GM12878 (cell line): Measurements from ENCODE around the gene UAP1. TPM values are rescaled to one million over a fixed set of nuclear protein-coding genes. Genes with fewer than 3 reads are reported as not detected.

Source experiments
- ATAC-seq: fragments of 200-7000 bp; cut with Tn5 transposase; 3 replicates; pipeline ENCODE4 v1.9.1; 2020; ENCODE audit warnings: mild to moderate bottlenecking, moderate library complexity
- BruUV-seq: library from RNA; stranded (reverse); fragments of 400-500 nt; replicated peaks from 2 replicates; lab custom pipeline; 2021; lab: Mats Ljungman, UMichigan
- CTCF ChIA-PET: fragments of 300-600 bp; sonication (Branson Sonifier 250); formaldehyde crosslinking; extraction: SDS; loops from one replicate; lab custom pipeline; 2021; ENCODE audit warnings: inconsistent platforms; lab: Yijun Ruan, JAX
- POLR2A ChIA-PET: fragments of 350-600 bp; formaldehyde crosslinking; extraction: SDS; loops from one replicate; lab custom pipeline; 2021; ENCODE audit warnings: inconsistent platforms; lab: Charles Lee
- RAD21 ChIA-PET: fragments of 300-600 bp; sonication (Branson Sonifier 250); formaldehyde crosslinking; loops from one replicate; lab custom pipeline; 2023; ENCODE audit warnings: antibody characterized with exemption; ENCODE audit not compliant: unreplicated experiment; lab: Charles Lee
- SMC1A ChIA-PET: fragments of 300-600 bp; sonication (Branson Sonifier 250); formaldehyde crosslinking; loops from one replicate; lab custom pipeline; 2023; ENCODE audit not compliant: unreplicated experiment, uncharacterized antibody; lab: Charles Lee
- DNase-seq: peaks from one replicate; pipeline ENCODE4 v3.0.0-alpha.2; 2011; ENCODE audit warnings: low read depth, low spot score
- FAIRE-seq: peaks from 3 replicates; lab custom pipeline; 2011; peaks lifted over from hg19 to GRCh38; lab: Jason Lieb, UNC
- H2AFZ ChIP-seq: 2 replicates; pipeline ENCODE4 v1.6.0; 2011; ENCODE audit warnings: low read depth, low read length, control low read depth; ENCODE audit not compliant: control insufficient read depth
- H3K27ac ChIP-seq: 2 replicates; pipeline ENCODE4 v1.5.1; 2011; ENCODE audit warnings: control low read depth; ENCODE audit not compliant: control insufficient read depth, insufficient read depth
- H3K27me3 ChIP-seq, 2 experiments: replicated peaks in 1 of 2; 2 replicates each; pipeline versions ENCODE4 v1.6.0 to v1.6.1; 2011; ENCODE audit warnings: low read length in 1 of 2; ENCODE audit not compliant: control insufficient read depth in 2 of 2, insufficient read depth in 2 of 2
- H3K36me3 ChIP-seq, 2 experiments: 2 replicates each; pipeline ENCODE4 v1.5.1; 2011; ENCODE audit warnings: low read length in 1 of 2; ENCODE audit not compliant: control insufficient read depth in 2 of 2, insufficient read depth in 2 of 2
- H3K4me1 ChIP-seq: 2 replicates; pipeline ENCODE4 v1.6.1; 2011; ENCODE audit warnings: mild to moderate bottlenecking, low read length, moderate library complexity, mixed read lengths; ENCODE audit not compliant: control insufficient read depth, insufficient read depth
- H3K4me2 ChIP-seq: 2 replicates; pipeline ENCODE4 v1.6.0; 2011; ENCODE audit warnings: control low read depth; ENCODE audit not compliant: control insufficient read depth, insufficient read depth
- H3K4me3 ChIP-seq: fragments of 200-600 bp; sonication (generic); 2 replicates; pipeline ENCODE4 v1.5.1; 2016
- H3K79me2 ChIP-seq: 2 replicates; pipeline ENCODE4 v1.6.0; 2011; ENCODE audit warnings: low read length; ENCODE audit not compliant: control insufficient read depth, insufficient read depth
- H3K9ac ChIP-seq: 2 replicates; pipeline ENCODE4 v1.8.0; 2011; ENCODE audit warnings: low read length, control low read depth, mixed read lengths; ENCODE audit not compliant: control insufficient read depth, insufficient read depth
- H3K9me3 ChIP-seq: replicated peaks from 3 replicates; pipeline ENCODE4 v1.5.1; 2011; ENCODE audit warnings: mild to moderate bottlenecking, low read length; ENCODE audit not compliant: control insufficient read depth, insufficient read depth
- H4K20me1 ChIP-seq: 2 replicates; pipeline ENCODE4 v1.6.0; 2011; ENCODE audit not compliant: control insufficient read depth, insufficient read depth
- CHD4 ChIP-seq: fragments of 200-600 bp; sonication (generic); IDR thresholded peaks from 2 replicates; pipeline ENCODE4 v1.6.1; 2016; ENCODE audit warnings: mild to moderate bottlenecking
- CREB1 ChIP-seq: IDR thresholded peaks from 2 replicates; pipeline ENCODE4 v1.6.1; 2012; ENCODE audit warnings: low read depth, mild to moderate bottlenecking, inconsistent platforms
- KAT2A ChIP-seq: conservative IDR thresholded peaks from 2 replicates; pipeline ENCODE4 v1.6.1; 2011; ENCODE audit warnings: low read depth, low read length; ENCODE audit not compliant: control insufficient read depth
- LARP7 ChIP-seq: fragments of 450-650 bp; IDR thresholded peaks from 2 replicates; pipeline ENCODE4 v1.6.1; 2017; ENCODE audit warnings: mild to moderate bottlenecking
- POLR2A ChIP-seq: IDR thresholded peaks from 2 replicates; pipeline ENCODE4 v1.6.1; 2011; ENCODE audit warnings: low read depth, mild to moderate bottlenecking, low read length
- POLR2AphosphoS2 ChIP-seq: IDR thresholded peaks from 2 replicates; pipeline ENCODE4 v1.6.1; 2011; ENCODE audit warnings: low read depth, mild to moderate bottlenecking, low read length, improper control_type of control experiment, moderate library complexity
- RBBP5 ChIP-seq: fragments of 200-600 bp; sonication (generic); conservative IDR thresholded peaks from 2 replicates; pipeline ENCODE4 v1.6.1; 2016
- SIN3A ChIP-seq: IDR thresholded peaks from 2 replicates; pipeline ENCODE4 v1.6.1; 2012; ENCODE audit warnings: low read depth, low read length, improper control_type of control experiment
- SRF ChIP-seq, 2 experiments: IDR thresholded peaks; 2 replicates each; pipeline ENCODE4 v1.6.1; 2011; ENCODE audit warnings: low read depth in 2 of 2, low read length in 2 of 2, mild to moderate bottlenecking in 1 of 2, moderate library complexity in 1 of 2
- TBL1XR1 ChIP-seq: IDR thresholded peaks from 2 replicates; pipeline ENCODE4 v1.6.1; 2012; ENCODE audit warnings: low read depth, low read length, improper control_type of control experiment
- WGBS: methylation state at CpG from one replicate; pipeline ENCODE4 v1.1.6; 2016; ENCODE audit warnings: low lambda C conversion rate; ENCODE audit not compliant: insufficient replicate concordance, insufficient coverage; ENCODE audit errors: missing lambda C conversion rate; 5-methylcytosine and 5-hydroxymethylcytosine counted together
- in situ Hi-C: fragments of 300-500 bp; cut with MboI; formaldehyde crosslinking; loops from 9 replicates; pipeline ENCODE4 v1.14.3; 2018; ENCODE audit warnings: mixed read lengths
- intact Hi-C: fragments of 100-400 bp; cut with micrococcal nuclease; formaldehyde crosslinking; loops from one replicate; pipeline ENCODE4 v1.14.2; 2022; ENCODE audit not compliant: unreplicated experiment
- polyA plus RNA-seq, 11 experiments: library from polyadenylated mRNA; depleted of rRNA in 4 of 11; unstranded in 6 of 11; stranded (reverse) in 5 of 11; fragments of >200 nt; fragmentation: Nextera tagmentation in 4 of 11; fragmentation: Illumina TruSeq in 1 of 11; extraction: Ambion mirVana in 4 of 11; extraction: Trizol in 1 of 11; gene quantifications; 1 replicate in 1 of 11; 2 replicates in 10 of 11; pipeline versions ENCODE4 v1.2.1 to v1.2.3, GENCODE V29; 2011 to 2016; ENCODE audit warnings: inconsistent platforms in 2 of 11, missing spikeins in 2 of 11, low read depth in 1 of 11
- total RNA-seq, 4 experiments: library from RNA; depleted of rRNA in 3 of 4; stranded (reverse); fragments of >200 nt in 3 of 4; fragmentation: Illumina TruSeq in 1 of 4; extraction: Trizol in 1 of 4; gene quantifications; 2 replicates each; pipeline versions ENCODE4 v1.2.1 to v1.2.3, GENCODE V29; 2013 to 2021
- TF ChIP-seq, protein P1 (sequence below): fragments of 450-650 bp; IDR thresholded peaks from 2 replicates; pipeline ENCODE4 v1.6.1; 2014; ENCODE audit warnings: mild to moderate bottlenecking

The UAP1 gene
- total and polyA plus RNA-seq, 10 of the 15 experiments (the other 5 are each of a cell fraction or from before 2014, with no cell fraction given), result 19.2 to 43.0 (median 30.7) TPM

DNA sequence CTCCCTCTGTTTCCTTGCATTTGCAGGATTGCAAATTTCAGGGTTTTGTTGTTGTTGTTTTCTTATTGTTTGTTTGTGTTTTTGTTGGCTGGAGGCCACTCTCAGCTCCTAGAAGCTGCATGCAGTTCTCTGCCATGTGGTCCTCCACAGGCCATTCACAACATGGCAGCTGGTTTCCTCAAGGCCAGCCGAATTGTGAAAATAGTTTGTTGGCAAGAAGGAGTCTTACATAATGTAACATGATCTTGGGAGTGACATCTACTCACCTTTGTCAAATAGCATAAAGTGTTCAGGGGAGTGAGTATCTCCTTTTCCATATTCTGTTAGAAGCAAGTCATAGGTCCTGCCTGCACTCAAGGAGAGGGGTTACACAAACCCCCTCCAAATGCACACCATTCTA lies 10.6 kb upstream of the UAP1 start:
- CTCF ChIA-PET, result no interaction called here
- Histone ChIP-seq H3K27ac (no peak overlapping the region), H3K79me2 (no peaks in the 10 kb centered on the region), H4K20me1 (no peaks in the 10 kb centered on the region), H3K4me3 (no peak overlapping the region), H3K36me3 (no peaks in the 10 kb centered on the region), H3K9ac (no peak overlapping the region), H3K4me1 (no peaks in the 10 kb centered on the region), H3K4me2 (no peak overlapping the region), H3K9me3 (no peaks in the 10 kb centered on the region), H2AFZ (no peak overlapping the region), H3K27me3 (no peaks in the 10 kb centered on the region)
- DNase-seq, result no peak
- RAD21 ChIA-PET, result no interaction called here
- POLR2A ChIA-PET, result no interaction called here
- 95% methylated on average over 1 of the region's 1 CpG for WGBS
- in situ Hi-C loops (no loop called here), intact Hi-C loops (no loop called here)
- BruUV-seq, result no TSS peak
- no peak for ATAC-seq
- SMC1A ChIA-PET, result no interaction called here
- FAIRE-seq, result no peak
- TF ChIP-seq LARP7, result no peak
- TF ChIP-seq, protein P1, sequence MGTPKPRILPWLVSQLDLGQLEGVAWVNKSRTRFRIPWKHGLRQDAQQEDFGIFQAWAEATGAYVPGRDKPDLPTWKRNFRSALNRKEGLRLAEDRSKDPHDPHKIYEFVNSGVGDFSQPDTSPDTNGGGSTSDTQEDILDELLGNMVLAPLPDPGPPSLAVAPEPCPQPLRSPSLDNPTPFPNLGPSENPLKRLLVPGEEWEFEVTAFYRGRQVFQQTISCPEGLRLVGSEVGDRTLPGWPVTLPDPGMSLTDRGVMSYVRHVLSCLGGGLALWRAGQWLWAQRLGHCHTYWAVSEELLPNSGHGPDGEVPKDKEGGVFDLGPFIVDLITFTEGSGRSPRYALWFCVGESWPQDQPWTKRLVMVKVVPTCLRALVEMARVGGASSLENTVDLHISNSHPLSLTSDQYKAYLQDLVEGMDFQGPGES, result no peak
- no peak for TF ChIP-seq KAT2A
- no peak for TF ChIP-seq POLR2AphosphoS2
- no peak for TF ChIP-seq RBBP5
- no peak for TF ChIP-seq CREB1
- TF ChIP-seq SIN3A, result no peak
- no peak for TF ChIP-seq SRF (IDR thresholded peaks at IDR 0.05; ENCODE audit: low read depth in 2 of 2, low read length in 2 of 2)
- TF ChIP-seq POLR2A, result no peak
- no peak for TF ChIP-seq TBL1XR1
- no peak for TF ChIP-seq CHD4
